GM23338 (cell line): Measurements from ENCODE around the gene TREM1.

Experiments
- CREB1 ChIP-seq: fragments of 250-450 bp; sonication (Bioruptor Pico); IDR thresholded peaks from 2 replicates; pipeline ENCODE4 v1.5.0; 2020; ENCODE audit warnings: low read depth, mild to moderate bottlenecking, moderate library complexity
- EZH2 ChIP-seq: fragments of 200-600 bp; sonication (generic); IDR thresholded peaks from one replicate; pipeline ENCODE4 v1.8.0; 2017; ENCODE audit warnings: antibody characterized with exemption, mild to moderate bottlenecking, low read depth; ENCODE audit not compliant: unreplicated experiment
- EZH2phosphoT487 ChIP-seq: fragments of 200-600 bp; sonication (generic); IDR thresholded peaks from one replicate; pipeline ENCODE4 v1.8.1; 2018; ENCODE audit warnings: antibody characterized with exemption; ENCODE audit not compliant: unreplicated experiment
- STAT1 ChIP-seq: IDR thresholded peaks from one replicate; pipeline ENCODE4 v1.6.1; 2016; ENCODE audit warnings: antibody characterized with exemption; ENCODE audit not compliant: unreplicated experiment
- ZNF114 ChIP-seq: fragments of 250-450 bp; sonication (Bioruptor Pico); IDR thresholded peaks from 2 replicates; pipeline ENCODE4 v1.5.0; 2020; ENCODE audit warnings: mild to moderate bottlenecking, moderate library complexity
- TF ChIP-seq, protein P1 (sequence below), 2 experiments: fragments of 200-600 bp in 1 of 2; sonication (generic) in 1 of 2; conservative IDR thresholded peaks; 2 replicates each; pipeline versions ENCODE4 v1.5.1 to v1.6.1; 2016 to 2017; ENCODE audit warnings: antibody characterized with exemption in 2 of 2, low read depth in 2 of 2, mild to moderate bottlenecking in 2 of 2, moderate library complexity in 1 of 2
- TF ChIP-seq, protein P2 (sequence below): IDR thresholded peaks from one replicate; pipeline ENCODE4 v1.6.1; 2018; ENCODE audit warnings: antibody characterized with exemption; ENCODE audit not compliant: unreplicated experiment

DNA sequence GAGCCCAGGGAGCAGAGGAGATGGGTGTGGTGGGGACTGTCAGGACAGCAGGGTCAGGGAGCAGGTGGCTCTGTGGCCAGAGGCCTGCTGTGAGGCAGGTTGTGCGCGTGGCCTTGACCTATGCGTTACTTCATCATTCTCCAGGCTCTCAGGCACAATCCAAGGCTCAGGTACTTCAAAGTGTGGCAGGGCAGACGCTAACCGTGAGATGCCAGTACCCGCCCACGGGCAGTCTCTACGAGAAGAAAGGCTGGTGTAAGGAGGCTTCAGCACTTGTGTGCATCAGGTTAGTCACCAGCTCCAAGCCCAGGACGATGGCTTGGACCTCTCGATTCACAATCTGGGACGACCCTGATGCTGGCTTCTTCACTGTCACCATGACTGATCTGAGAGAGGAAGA is 49.5 kb upstream of the TREM1 start:
- TF ChIP-seq CREB1 (CRISPR knock-in tag) (no peak), EZH2phosphoT487 (no peak), STAT1 (no peak), EZH2 (no peak), ZNF114 (CRISPR knock-in tag) (no peak)
- TF ChIP-seq, protein P1, sequence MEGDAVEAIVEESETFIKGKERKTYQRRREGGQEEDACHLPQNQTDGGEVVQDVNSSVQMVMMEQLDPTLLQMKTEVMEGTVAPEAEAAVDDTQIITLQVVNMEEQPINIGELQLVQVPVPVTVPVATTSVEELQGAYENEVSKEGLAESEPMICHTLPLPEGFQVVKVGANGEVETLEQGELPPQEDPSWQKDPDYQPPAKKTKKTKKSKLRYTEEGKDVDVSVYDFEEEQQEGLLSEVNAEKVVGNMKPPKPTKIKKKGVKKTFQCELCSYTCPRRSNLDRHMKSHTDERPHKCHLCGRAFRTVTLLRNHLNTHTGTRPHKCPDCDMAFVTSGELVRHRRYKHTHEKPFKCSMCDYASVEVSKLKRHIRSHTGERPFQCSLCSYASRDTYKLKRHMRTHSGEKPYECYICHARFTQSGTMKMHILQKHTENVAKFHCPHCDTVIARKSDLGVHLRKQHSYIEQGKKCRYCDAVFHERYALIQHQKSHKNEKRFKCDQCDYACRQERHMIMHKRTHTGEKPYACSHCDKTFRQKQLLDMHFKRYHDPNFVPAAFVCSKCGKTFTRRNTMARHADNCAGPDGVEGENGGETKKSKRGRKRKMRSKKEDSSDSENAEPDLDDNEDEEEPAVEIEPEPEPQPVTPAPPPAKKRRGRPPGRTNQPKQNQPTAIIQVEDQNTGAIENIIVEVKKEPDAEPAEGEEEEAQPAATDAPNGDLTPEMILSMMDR (conservative IDR thresholded peaks at IDR 0.05; ENCODE audit: low read depth in 2 of 2) = no peak
- TF ChIP-seq, protein P2, sequence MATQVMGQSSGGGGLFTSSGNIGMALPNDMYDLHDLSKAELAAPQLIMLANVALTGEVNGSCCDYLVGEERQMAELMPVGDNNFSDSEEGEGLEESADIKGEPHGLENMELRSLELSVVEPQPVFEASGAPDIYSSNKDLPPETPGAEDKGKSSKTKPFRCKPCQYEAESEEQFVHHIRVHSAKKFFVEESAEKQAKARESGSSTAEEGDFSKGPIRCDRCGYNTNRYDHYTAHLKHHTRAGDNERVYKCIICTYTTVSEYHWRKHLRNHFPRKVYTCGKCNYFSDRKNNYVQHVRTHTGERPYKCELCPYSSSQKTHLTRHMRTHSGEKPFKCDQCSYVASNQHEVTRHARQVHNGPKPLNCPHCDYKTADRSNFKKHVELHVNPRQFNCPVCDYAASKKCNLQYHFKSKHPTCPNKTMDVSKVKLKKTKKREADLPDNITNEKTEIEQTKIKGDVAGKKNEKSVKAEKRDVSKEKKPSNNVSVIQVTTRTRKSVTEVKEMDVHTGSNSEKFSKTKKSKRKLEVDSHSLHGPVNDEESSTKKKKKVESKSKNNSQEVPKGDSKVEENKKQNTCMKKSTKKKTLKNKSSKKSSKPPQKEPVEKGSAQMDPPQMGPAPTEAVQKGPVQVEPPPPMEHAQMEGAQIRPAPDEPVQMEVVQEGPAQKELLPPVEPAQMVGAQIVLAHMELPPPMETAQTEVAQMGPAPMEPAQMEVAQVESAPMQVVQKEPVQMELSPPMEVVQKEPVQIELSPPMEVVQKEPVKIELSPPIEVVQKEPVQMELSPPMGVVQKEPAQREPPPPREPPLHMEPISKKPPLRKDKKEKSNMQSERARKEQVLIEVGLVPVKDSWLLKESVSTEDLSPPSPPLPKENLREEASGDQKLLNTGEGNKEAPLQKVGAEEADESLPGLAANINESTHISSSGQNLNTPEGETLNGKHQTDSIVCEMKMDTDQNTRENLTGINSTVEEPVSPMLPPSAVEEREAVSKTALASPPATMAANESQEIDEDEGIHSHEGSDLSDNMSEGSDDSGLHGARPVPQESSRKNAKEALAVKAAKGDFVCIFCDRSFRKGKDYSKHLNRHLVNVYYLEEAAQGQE = no peak
